HAP-1 (cell line): Measurements from ENCODE around the gene MAP3K5.
A peak's percentile ranks its signal among the peaks of the same experiment; 100 is the strongest.

Source experiments
- DNase-seq, 2 experiments: peaks; one replicate each; pipeline ENCODE4 v3.0.0-alpha.2; 2016 to 2020; ENCODE audit warnings: low spot score in 2 of 2
- H3K27me3 ChIP-seq: fragments of 250-450 bp; sonication (Bioruptor Pico); 2 replicates; pipeline ENCODE4 v1.5.1; 2020; ENCODE audit warnings: low read depth, mild to moderate bottlenecking, moderate library complexity
- H3K36me3 ChIP-seq: fragments of 250-450 bp; sonication (Bioruptor Pico); replicated peaks from 2 replicates; pipeline ENCODE4 v1.5.1; 2020; ENCODE audit warnings: mild to moderate bottlenecking
- H3K4me1 ChIP-seq: fragments of 250-450 bp; sonication (Bioruptor Pico); 2 replicates; pipeline ENCODE4 v1.5.1; 2020; ENCODE audit warnings: mild to moderate bottlenecking
- H3K4me3 ChIP-seq: fragments of 250-450 bp; sonication (Bioruptor Pico); 2 replicates; pipeline ENCODE4 v1.5.1; 2020; ENCODE audit warnings: mild to moderate bottlenecking, moderate library complexity
- H3K9me3 ChIP-seq: fragments of 250-450 bp; sonication (Bioruptor Pico); 2 replicates; pipeline ENCODE4 v1.5.1; 2020; ENCODE audit warnings: mild to moderate bottlenecking, moderate library complexity
- in situ Hi-C: fragments of 300-500 bp; cut with MboI; formaldehyde crosslinking; loops from 3 replicates; pipeline ENCODE4 v1.14.3; 2020; ENCODE audit warnings: low sequenced_read_pairs, inconsistent platforms, mixed read lengths

MAP3K5 gene

GRCh38 chr6:136683209-136683941 lies 108.9 kb downstream of the MAP3K5 start:
- DNase-seq = no peak
- peaks cover 7% of the 10 kb centered on the region for H3K4me1 ChIP-seq
- in situ Hi-C loops = no loop called here
- H3K9me3 ChIP-seq = no peaks in the 10 kb centered on the region
- H3K36me3 ChIP-seq = no peaks in the 10 kb centered on the region; the same call in 1 of the 2 replicates
- no peak overlapping the region for H3K4me3 ChIP-seq
- H3K27me3 ChIP-seq = no peaks in the 10 kb centered on the region

DNA sequence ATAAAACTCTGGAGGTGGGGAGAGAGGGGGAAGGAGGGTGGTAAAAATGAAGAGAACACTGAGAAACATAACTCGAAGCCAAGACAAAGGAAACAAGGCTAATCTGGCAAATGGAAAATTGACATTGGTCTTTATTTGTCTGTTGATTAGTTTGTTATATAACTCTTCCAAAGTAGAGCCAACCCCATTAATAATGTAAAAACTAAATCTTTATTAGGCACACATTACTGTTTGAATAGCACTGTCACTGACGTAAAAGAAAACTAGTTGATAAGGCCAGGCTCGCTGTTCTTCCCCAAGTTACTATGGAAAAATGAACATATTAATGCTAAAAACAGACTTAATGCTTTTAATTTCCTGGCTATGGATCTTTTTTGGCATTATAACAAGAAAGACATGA lies 110.0 kb downstream of the MAP3K5 start:
- no peaks in the 10 kb centered on the region; the same call in 1 of the 2 replicates for H3K36me3 ChIP-seq
- H3K4me1 ChIP-seq = peaks cover 7% of the 10 kb centered on the region
- H3K9me3 ChIP-seq = no peaks in the 10 kb centered on the region
- in situ Hi-C loops = no loop called here
- H3K27me3 ChIP-seq = no peaks in the 10 kb centered on the region
- no peak for DNase-seq
- no peak overlapping the region for H3K4me3 ChIP-seq

- Histone ChIP-seq H3K9me3 (no peaks in the 10 kb centered on the region), H3K4me3 (no peak overlapping the region), H3K4me1 (peaks cover under 1% of the 10 kb centered on the region; the same call in 1 of the 2 replicates), H3K36me3 (no peaks in the 10 kb centered on the region; the same call in 1 of the 2 replicates), H3K27me3 (no peaks in the 10 kb centered on the region)
- no peak for DNase-seq
- in situ Hi-C loops = no loop called here
Measured at GRCh38 chr6:136677822-136678221, 114.5 kb downstream of the MAP3K5 start.

DNA sequence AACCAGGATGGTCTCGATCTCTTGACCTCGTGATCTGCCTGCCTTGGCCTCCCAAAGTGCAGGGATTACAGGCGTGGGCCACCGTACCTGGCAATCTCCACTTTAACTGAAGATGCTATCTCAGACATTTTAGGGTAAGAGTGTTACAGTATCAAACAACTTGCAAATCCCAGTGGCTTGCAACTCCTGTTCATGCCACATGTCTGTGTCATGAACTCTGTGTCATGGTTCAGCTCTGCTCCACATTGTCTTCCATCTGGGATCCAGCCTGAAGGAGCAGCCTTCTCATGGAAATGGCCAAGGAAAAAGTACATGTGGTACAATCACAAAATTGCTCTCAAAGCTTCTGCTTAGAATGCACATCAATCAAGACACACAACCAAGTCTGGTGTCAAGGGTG lies 114.9 kb downstream of the MAP3K5 start:
- Histone ChIP-seq H3K9me3 (no peaks in the 10 kb centered on the region), H3K4me3 (no peak overlapping the region), H3K27me3 (no peaks in the 10 kb centered on the region), H3K36me3 (no peaks in the 10 kb centered on the region; the same call in 1 of the 2 replicates), H3K4me1 (no peaks in the 10 kb centered on the region)
- no peak for DNase-seq
- in situ Hi-C loops = no loop called here

GRCh38 chr6:136676075-136676474 lies 116.2 kb downstream of the MAP3K5 start:
- Histone ChIP-seq H3K9me3 (no peaks in the 10 kb centered on the region), H3K36me3 (no peaks in the 10 kb centered on the region; the same call in 1 of the 2 replicates), H3K27me3 (no peaks in the 10 kb centered on the region), H3K4me1 (no peaks in the 10 kb centered on the region), H3K4me3 (no peak overlapping the region)
- in situ Hi-C loops = no loop called here
- no peak for DNase-seq

DNA sequence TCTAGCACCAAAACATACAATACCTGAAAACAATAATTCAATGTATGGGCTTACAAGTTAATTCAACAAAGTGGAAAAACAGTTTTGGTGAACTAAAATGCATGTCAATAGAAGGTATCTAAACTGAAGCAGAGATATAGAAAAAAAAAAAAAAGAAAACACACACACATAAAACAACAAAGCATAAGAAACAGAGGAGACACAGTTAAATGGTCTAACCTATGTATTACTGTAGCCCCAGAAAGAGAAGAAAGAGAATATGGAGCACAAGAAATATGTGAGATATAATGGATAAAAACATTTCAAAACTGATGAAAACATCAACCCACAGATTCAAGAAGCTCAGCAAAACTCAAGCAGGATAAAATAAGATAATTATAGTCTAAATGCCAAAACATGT lies 118.7 kb downstream of the MAP3K5 start:
- DNase-seq = no peak
- Histone ChIP-seq H3K9me3 (no peaks in the 10 kb centered on the region), H3K4me3 (no peak overlapping the region), H3K36me3 (no peaks in the 10 kb centered on the region), H3K4me1 (no peaks in the 10 kb centered on the region), H3K27me3 (no peaks in the 10 kb centered on the region)
- in situ Hi-C loops = no loop called here

DNA sequence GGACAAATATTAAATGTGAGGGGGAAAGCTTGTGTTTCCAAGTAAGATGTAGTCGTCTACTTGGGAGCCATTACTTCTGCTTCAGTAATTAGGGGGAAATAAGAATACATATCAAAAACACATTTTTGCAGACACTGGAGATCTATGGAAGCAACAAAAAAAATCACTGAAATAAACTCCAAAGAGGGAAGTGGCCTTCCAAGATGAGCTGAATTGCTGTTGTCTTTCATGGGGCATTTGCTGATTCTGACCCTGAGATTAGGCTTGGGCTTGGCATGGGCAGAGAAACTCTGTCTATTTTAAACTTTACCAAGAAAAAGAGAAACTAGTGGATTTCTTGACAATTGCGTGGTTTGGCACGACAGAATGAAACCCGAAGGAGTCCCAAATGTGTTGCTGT lies 120.1 kb downstream of the MAP3K5 start:
- Histone ChIP-seq H3K4me3 (no peak overlapping the region), H3K36me3 (no peaks in the 10 kb centered on the region), H3K9me3 (no peaks in the 10 kb centered on the region), H3K4me1 (peaks cover 2% of the 10 kb centered on the region), H3K27me3 (no peaks in the 10 kb centered on the region)
- in situ Hi-C loops = no loop called here
- DNase-seq = no peak

DNA sequence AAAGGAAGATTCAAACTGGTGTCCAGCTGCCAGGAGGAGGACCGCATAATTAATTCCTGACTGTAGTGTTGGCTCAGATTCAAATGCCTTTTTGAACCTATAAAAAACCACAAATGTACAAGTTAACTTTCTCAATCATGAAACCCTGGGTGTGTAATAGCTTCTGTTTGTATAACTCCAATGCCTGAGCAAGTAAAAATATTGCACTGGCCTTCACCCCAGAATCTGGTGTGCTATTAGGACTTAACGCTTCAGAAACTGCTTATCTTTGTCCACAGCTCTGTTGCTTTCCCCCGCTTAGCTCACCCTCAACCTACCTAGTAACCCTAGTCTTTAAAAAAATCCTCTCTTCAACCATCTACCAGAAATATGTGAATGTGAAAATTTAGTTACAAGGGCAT lies 123.0 kb downstream of the MAP3K5 start:
- 0 out of 2 replicates have a peak, but pooled peaks cover 2% of the 10 kb centered on the region for H3K36me3 ChIP-seq
- no peaks in the 10 kb centered on the region for H3K27me3 ChIP-seq
- H3K4me3 ChIP-seq = no peak overlapping the region
- DNase-seq = no peak
- no peaks in the 10 kb centered on the region for H3K9me3 ChIP-seq
- H3K4me1 ChIP-seq = peaks cover 8% of the 10 kb centered on the region
- in situ Hi-C loops = no loop called here

DNA sequence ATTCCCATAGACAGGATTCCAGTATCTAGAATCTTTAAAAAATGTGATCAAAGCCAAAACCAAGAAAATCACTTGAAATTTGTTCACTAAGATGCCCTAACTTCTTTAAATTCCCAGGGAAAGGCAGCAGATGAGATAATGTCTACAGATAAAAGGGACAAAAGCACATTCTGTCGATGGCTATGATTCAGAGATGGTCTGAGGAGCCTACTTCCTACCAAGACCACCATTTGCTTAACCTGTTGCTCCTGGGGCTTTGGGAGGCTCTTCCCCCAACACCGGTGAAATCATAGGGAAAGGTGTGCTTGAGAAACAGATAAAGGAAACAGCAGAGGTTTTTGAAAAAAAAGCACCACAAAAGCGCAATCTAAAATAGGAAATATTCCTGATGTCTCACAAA lies 123.7 kb downstream of the MAP3K5 start:
- in situ Hi-C loops = no loop called here
- DNase-seq = no peak
- Histone ChIP-seq H3K36me3 (0 out of 2 replicates have a peak, but pooled peaks cover 2% of the 10 kb centered on the region), H3K27me3 (no peaks in the 10 kb centered on the region), H3K4me3 (no peak overlapping the region), H3K9me3 (no peaks in the 10 kb centered on the region), H3K4me1 (peaks cover 8% of the 10 kb centered on the region)

GRCh38 chr6:136666041-136666440 lies 126.2 kb downstream of the MAP3K5 start:
- no peaks in the 10 kb centered on the region for H3K9me3 ChIP-seq
- in situ Hi-C loops = no loop called here
- no peak overlapping the region for H3K4me3 ChIP-seq
- H3K4me1 ChIP-seq = peaks cover 31% of the 10 kb centered on the region
- 0 out of 2 replicates have a peak, but pooled peaks cover 2% of the 10 kb centered on the region for H3K36me3 ChIP-seq
- no peak for DNase-seq
- no peaks in the 10 kb centered on the region for H3K27me3 ChIP-seq

GRCh38 chr6:136662347-136663237 lies 129.7 kb downstream of the MAP3K5 start:
- no peaks in the 10 kb centered on the region for H3K27me3 ChIP-seq
- H3K4me1 ChIP-seq = peaks cover 47% of the 10 kb centered on the region
- H3K9me3 ChIP-seq = no peaks in the 10 kb centered on the region
- peak in 1 of 2 experiments; percentile 58 for DNase-seq
- in situ Hi-C loops = no loop called here
- H3K4me3 ChIP-seq = no peak overlapping the region
- H3K36me3 ChIP-seq = 0 out of 2 replicates have a peak, but pooled peaks cover 2% of the 10 kb centered on the region

- no peaks in the 10 kb centered on the region for H3K9me3 ChIP-seq
- peaks cover 39% of the 10 kb centered on the region for H3K4me1 ChIP-seq
- DNase-seq = peak in 1 of 2 experiments; percentile 92
- no peaks in the 10 kb centered on the region for H3K36me3 ChIP-seq
- H3K4me3 ChIP-seq = no peak overlapping the region
- in situ Hi-C loops = no loop called here
- H3K27me3 ChIP-seq = no peaks in the 10 kb centered on the region
Measured at GRCh38 chr6:136660727-136661126, 131.6 kb downstream of the MAP3K5 start.

- Histone ChIP-seq H3K36me3 (no peaks in the 10 kb centered on the region; the same call in 1 of the 2 replicates), H3K9me3 (no peaks in the 10 kb centered on the region), H3K4me3 (no peak overlapping the region), H3K4me1 (peaks cover 39% of the 10 kb centered on the region), H3K27me3 (no peaks in the 10 kb centered on the region)
- DNase-seq = no peak
- in situ Hi-C loops = no loop called here
Measured at GRCh38 chr6:136659991-136660499, 132.2 kb downstream of the MAP3K5 start.

- Histone ChIP-seq H3K36me3 (no peaks in the 10 kb centered on the region; the same call in 1 of the 2 replicates), H3K9me3 (no peaks in the 10 kb centered on the region), H3K4me1 (peaks cover 39% of the 10 kb centered on the region), H3K27me3 (no peaks in the 10 kb centered on the region), H3K4me3 (no peak overlapping the region)
- in situ Hi-C loops = no loop called here
- no peak for DNase-seq
Measured at GRCh38 chr6:136658711-136659110, 133.6 kb downstream of the MAP3K5 start.
